Measurements from ENCODE around the gene SPATA32. TPM values are rescaled to one million over a fixed set of nuclear protein-coding genes. Genes with fewer than 3 reads are reported as not detected.
A peak's percentile ranks its signal among the peaks of the same experiment; 100 is the strongest.

Gene SPATA32
- total RNA-seq, 2 experiments from 2014 or later: 0.12 TPM; not detected in 1

GRCh38 chr17:45269912-45270311, 8.0 kb upstream of the SPATA32 start:
- peak; percentile 24 for DNase-seq
- no peaks in the 10 kb centered on the region for H3K9me3 Mint-ChIP-seq
- H3K36me3 Mint-ChIP-seq: peaks cover 72% of the 10 kb centered on the region
- peak overlapping the region; percentile 58 for H3K27ac Mint-ChIP-seq
- peaks cover 16% of the 10 kb centered on the region for H3K4me1 Mint-ChIP-seq (ENCODE audit: low read depth)
- CTCF ChIA-PET: interaction anchor here (1.1 to 4.8 kb wide), 5 partner anchors 14 to 115 kb away, joined by 3 to 49 read pairs (median 11); no protein-coding TSS in a partner anchor
- POLR2A ChIA-PET: interaction anchor here (0.7 to 1.1 kb wide), 2 partner anchors 18 to 44 kb away, joined by 3 to 5 read pairs; no protein-coding TSS in a partner anchor
- H3K27me3 Mint-ChIP-seq: no peaks in the 10 kb centered on the region
- intact Hi-C loops (cut with micrococcal nuclease): loop anchor here (2.0 kb wide), 1 partner anchor 51 kb away; no protein-coding TSS in a partner anchor
- H3K4me3 Mint-ChIP-seq: no peak overlapping the region

DNA sequence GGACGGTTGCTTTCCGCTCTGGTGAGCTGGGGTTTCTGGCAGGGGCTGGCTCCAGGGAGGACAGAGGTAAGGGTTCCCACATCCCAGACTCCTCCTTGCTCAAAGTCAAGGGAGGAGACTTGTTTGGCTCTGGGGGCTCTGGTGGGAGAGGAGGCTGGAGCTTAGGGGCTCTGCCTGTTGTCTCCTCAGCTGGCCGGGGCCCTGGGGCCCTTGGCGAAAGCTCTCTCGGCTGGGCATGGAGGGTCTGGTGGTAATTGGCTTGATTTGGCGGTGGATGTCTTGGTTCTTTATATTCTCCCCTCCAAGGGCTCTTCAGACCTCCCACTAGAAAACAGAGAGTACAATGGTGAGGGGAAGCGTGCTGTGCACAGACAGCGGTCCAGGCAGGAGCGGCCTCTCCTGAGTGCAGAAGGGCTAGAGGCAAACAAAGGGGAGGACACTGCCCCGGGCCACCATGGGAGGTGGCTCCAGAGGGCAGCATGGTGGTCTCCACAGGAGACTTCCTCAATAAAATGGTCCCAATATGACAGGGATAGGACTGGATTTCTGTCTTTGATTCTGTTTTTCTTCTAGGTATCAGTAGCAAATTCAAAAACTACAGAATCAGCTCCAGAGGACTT, 5.7 kb upstream of the SPATA32 start:
- DNase-seq: no peak
- peaks cover 73% of the 10 kb centered on the region for H3K36me3 Mint-ChIP-seq
- intact Hi-C loops (cut with micrococcal nuclease): no loop called here
- CTCF ChIA-PET: interaction anchor here (0.6 to 3.7 kb wide), 5 partner anchors 9 to 117 kb away, joined by 3 to 20 read pairs (median 13); no protein-coding TSS in a partner anchor
- H3K9me3 Mint-ChIP-seq: no peaks in the 10 kb centered on the region
- POLR2A ChIA-PET: interaction anchor here (0.6 kb wide), 1 partner anchor 9 kb away, joined by 3 read pairs; no protein-coding TSS in a partner anchor
- no peaks in the 10 kb centered on the region for H3K27me3 Mint-ChIP-seq
- H3K4me1 Mint-ChIP-seq (ENCODE audit: low read depth): peaks cover 29% of the 10 kb centered on the region
- no peak overlapping the region for H3K4me3 Mint-ChIP-seq
- H3K27ac Mint-ChIP-seq: peak overlapping the region; percentile 18

DNA sequence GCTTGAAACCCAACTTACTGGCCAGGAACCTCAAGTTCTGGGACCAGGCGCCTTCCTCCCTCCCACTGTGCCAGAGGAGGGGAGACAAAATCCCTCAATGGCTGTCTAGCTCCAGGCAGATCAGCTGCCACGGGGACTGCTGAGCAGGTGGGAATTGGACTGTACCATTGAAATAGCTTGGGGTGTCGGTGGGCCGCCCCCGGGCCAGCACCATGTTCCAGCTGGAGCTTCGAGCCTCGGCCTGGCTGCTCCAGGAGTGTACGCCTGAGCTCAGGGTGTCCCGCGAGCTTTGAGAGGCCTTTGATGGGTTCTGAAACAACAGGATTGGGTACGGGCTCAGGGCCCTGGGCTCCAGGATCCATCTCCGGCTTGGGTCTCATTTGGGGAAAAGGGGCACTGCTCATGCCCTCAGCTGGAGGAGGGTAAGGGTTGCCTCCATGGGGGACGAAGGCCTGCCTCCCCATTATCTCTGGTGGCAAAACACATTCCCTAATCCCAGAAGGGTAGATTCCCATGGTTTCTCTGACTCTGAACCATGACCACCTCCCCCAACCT, 4.6 kb upstream of the SPATA32 start:
- no peaks in the 10 kb centered on the region for H3K9me3 Mint-ChIP-seq
- no peak for DNase-seq
- H3K27ac Mint-ChIP-seq: no peak overlapping the region
- peaks cover 63% of the 10 kb centered on the region for H3K36me3 Mint-ChIP-seq
- no peaks in the 10 kb centered on the region for H3K27me3 Mint-ChIP-seq
- H3K4me3 Mint-ChIP-seq: no peak overlapping the region
- intact Hi-C loops (cut with micrococcal nuclease): no loop called here
- ChIA-PET POLR2A (no interaction called here), CTCF (interaction anchor here (0.6 to 3.7 kb wide), 8 partner anchors 8 to 131 kb away, joined by 3 to 20 read pairs (median 4); partner anchors contain the start of gene ACBD4)
- H3K4me1 Mint-ChIP-seq (ENCODE audit: low read depth): peaks cover 32% of the 10 kb centered on the region

- H3K27ac Mint-ChIP-seq: no peak overlapping the region
These were observed 3.9 kb upstream of the SPATA32 start for GRCh38 chr17:45265821-45266220.

GRCh38 chr17:45264988-45265387, 3.1 kb upstream of the SPATA32 start:
- Mint-ChIP-seq H3K4me3 (no peak overlapping the region), H3K27me3 (no peaks in the 10 kb centered on the region)
- CTCF ChIA-PET: interaction anchor here (1.1 to 3.7 kb wide), 5 partner anchors 14 to 129 kb away, joined by 3 to 20 read pairs (median 4); partner anchors contain the start of gene ACBD4

More at GRCh38 chr17:45265821-45266220, 3.9 kb upstream of the SPATA32 start:
- Mint-ChIP-seq H3K4me1 (ENCODE audit: low read depth) (peaks cover 29% of the 10 kb centered on the region), H3K4me3 (no peak overlapping the region), H3K36me3 (peaks cover 60% of the 10 kb centered on the region), H3K27me3 (no peaks in the 10 kb centered on the region), H3K9me3 (no peaks in the 10 kb centered on the region)
- no peak for DNase-seq
- intact Hi-C loops (cut with micrococcal nuclease): no loop called here
- ChIA-PET POLR2A (interaction anchor here (0.5 kb wide), 1 partner anchor 37 kb away, joined by 3 read pairs; no protein-coding TSS in a partner anchor), CTCF (interaction anchor here (1.1 to 3.7 kb wide), 7 partner anchors 12 to 130 kb away, joined by 3 to 20 read pairs (median 4); partner anchors contain the start of gene ACBD4)

DNA sequence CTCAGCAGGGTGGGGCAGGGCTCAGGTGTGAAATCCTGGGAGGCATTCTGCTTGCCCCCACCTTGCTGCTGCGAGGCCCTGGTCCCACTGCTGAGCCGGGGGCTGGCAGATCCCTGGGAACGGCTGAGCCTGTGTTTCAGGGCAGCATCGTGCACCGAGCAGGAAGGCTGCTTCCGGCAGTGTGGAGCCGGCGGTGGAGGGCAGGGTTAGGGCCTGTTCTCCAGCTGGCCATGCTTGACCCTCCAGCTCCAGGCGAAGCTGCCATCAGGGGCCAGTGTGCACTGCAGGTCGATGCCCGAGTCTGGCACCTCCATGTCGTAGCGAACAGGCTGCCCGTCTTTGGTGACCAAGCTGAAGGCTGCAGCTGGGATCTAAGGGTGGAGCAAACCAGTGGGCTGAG, 2.5 kb upstream of the SPATA32 start:
- H3K9me3 Mint-ChIP-seq: no peaks in the 10 kb centered on the region
- no peak overlapping the region for H3K4me3 Mint-ChIP-seq
- peaks cover 20% of the 10 kb centered on the region for H3K4me1 Mint-ChIP-seq (ENCODE audit: low read depth)
- ChIA-PET CTCF (no interaction called here), POLR2A (interaction anchor here (2.1 kb wide), 1 partner anchor 36 kb away, joined by 7 read pairs; no protein-coding TSS in a partner anchor)
- no peaks in the 10 kb centered on the region for H3K27me3 Mint-ChIP-seq
- DNase-seq: no peak
- intact Hi-C loops (cut with micrococcal nuclease): loop anchor here (5.0 kb wide), 1 partner anchor 123 kb away; no protein-coding TSS in a partner anchor
- no peak overlapping the region for H3K27ac Mint-ChIP-seq
- peaks cover 48% of the 10 kb centered on the region for H3K36me3 Mint-ChIP-seq

More at GRCh38 chr17:45264988-45265387, 3.1 kb upstream of the SPATA32 start:
- Mint-ChIP-seq H3K4me1 (ENCODE audit: low read depth) (peaks cover 22% of the 10 kb centered on the region), H3K27ac (no peak overlapping the region), H3K36me3 (peaks cover 54% of the 10 kb centered on the region), H3K9me3 (no peaks in the 10 kb centered on the region)
- POLR2A ChIA-PET: interaction anchor here (0.8 to 2.1 kb wide), 2 partner anchors 17 to 36 kb away, joined by 3 to 7 read pairs; no protein-coding TSS in a partner anchor
- no peak for DNase-seq
- intact Hi-C loops (cut with micrococcal nuclease): loop anchor here (5.0 kb wide), 1 partner anchor 122 kb away; no protein-coding TSS in a partner anchor

GRCh38 chr17:45263477-45263860, 1.6 kb upstream of the SPATA32 start:
- Mint-ChIP-seq H3K27me3 (no peaks in the 10 kb centered on the region), H3K4me1 (ENCODE audit: low read depth) (peaks cover 20% of the 10 kb centered on the region), H3K4me3 (no peak overlapping the region), H3K9me3 (no peaks in the 10 kb centered on the region), H3K27ac (peak overlapping the region; percentile 55), H3K36me3 (peaks cover 43% of the 10 kb centered on the region)
- POLR2A ChIA-PET: interaction anchor here (0.7 to 2.1 kb wide), 3 partner anchors 15 to 45 kb away, joined by 3 to 7 read pairs (median 3); no protein-coding TSS in a partner anchor
- CTCF ChIA-PET: interaction anchor here (0.9 to 2.2 kb wide), 4 partner anchors 14 to 125 kb away, joined by 3 to 13 read pairs (median 4); no protein-coding TSS in a partner anchor
- intact Hi-C loops (cut with micrococcal nuclease): loop anchor here (5.0 kb wide), 1 partner anchor 124 kb away; no protein-coding TSS in a partner anchor
- DNase-seq: no peak

DNA sequence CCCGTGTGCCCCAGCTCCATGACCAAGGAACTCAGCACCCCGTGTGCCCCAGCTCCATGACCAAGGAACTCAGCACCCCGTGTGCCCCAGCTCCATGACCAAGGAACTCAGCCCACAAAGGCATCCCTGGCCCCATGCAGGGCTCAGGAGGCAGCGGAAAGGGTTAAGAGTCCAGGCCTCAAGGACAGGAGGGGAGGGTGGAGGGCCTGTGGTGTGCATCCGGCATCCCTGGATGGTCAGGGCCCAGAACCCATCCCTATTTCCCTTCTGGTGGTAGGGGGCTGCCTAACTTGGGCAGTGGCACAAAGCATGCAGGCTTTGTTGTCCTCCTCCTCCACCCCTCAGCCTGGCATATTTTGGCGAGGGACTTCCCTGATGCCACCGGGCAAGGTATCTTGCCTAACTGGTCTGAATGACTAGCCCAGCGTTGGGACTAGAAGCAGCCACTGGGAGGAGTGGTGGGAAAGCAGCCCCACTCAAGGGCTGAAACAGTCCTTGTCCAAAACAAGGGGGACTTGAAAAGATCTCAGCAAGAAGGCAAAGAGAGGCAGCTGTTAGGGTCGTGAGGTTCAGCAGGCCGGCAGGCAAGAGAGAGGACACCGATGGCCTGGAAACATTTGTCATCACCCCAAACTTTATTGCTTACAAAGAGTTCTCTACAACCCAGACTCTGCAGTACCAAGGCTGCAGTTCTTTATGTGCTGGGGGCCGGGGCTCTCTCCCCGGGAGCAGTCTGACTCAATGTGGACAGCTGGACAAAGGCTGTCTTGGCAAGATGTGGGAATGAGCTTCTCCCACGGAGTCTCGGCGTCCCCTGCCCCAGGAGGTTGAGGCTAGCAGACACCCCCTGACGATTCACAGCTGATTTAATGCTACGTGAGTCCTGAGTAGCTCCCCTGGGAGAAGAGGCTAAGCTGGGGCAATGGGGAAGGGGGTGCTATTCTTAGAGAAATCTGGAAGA, 902 bp upstream of the SPATA32 start:
- H3K27ac Mint-ChIP-seq: peak overlapping the region; percentile 55
- H3K4me3 Mint-ChIP-seq: peak overlapping the region; percentile 69
- H3K36me3 Mint-ChIP-seq: peaks cover 40% of the 10 kb centered on the region
- ChIA-PET POLR2A (interaction anchor here (0.7 to 2.1 kb wide), 3 partner anchors 14 to 44 kb away, joined by 3 to 7 read pairs (median 3); no protein-coding TSS in a partner anchor), CTCF (interaction anchor here (0.6 to 2.2 kb wide), 5 partner anchors 14 to 126 kb away, joined by 3 to 13 read pairs (median 3); no protein-coding TSS in a partner anchor)
- H3K9me3 Mint-ChIP-seq: no peaks in the 10 kb centered on the region
- intact Hi-C loops (cut with micrococcal nuclease): loop anchor here (1.0 to 5.0 kb wide), 2 partner anchors 43 to 125 kb away; no protein-coding TSS in a partner anchor
- peaks cover 20% of the 10 kb centered on the region for H3K4me1 Mint-ChIP-seq (ENCODE audit: low read depth)
- DNase-seq: peak; percentile 28
- H3K27me3 Mint-ChIP-seq: no peaks in the 10 kb centered on the region

DNA sequence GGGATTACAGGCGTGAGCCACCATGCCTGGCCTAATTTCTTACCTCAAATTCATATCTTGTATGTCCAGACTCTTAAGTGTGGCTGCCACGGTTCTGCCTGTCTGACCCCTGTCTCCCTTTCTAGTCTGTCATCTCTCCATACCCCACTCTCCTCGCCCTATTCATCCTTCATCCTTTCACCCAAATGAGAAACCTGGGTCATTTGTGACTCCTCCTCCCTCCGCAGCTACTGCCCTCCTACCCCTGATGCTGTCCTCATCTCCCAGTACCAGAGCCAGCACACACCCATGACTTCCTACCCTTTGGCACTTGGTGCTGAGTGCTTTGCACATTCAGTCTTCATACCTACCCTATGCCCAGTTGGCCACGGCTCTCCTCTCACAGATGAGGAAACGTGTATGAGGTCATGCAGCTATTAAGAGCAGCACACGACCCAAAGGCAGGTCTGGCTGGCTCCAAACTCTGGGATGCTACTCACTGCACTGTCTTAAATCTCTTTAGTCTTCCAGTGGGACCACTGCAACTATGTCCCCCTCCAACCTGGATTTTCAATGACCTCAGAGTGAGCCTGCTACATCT, 1.6 kb downstream of the SPATA32 start:
- H3K27me3 Mint-ChIP-seq: no peaks in the 10 kb centered on the region
- H3K4me3 Mint-ChIP-seq: no peak overlapping the region
- H3K4me1 Mint-ChIP-seq (ENCODE audit: low read depth): peaks cover 26% of the 10 kb centered on the region
- no peak for DNase-seq
- ChIA-PET CTCF (interaction anchor here (1.1 to 1.4 kb wide), 2 partner anchors 25 to 39 kb away, joined by 3 to 5 read pairs; no protein-coding TSS in a partner anchor), POLR2A (no interaction called here)
- intact Hi-C loops (cut with micrococcal nuclease): loop anchor here (5.0 kb wide), 1 partner anchor 127 kb away; no protein-coding TSS in a partner anchor
- H3K27ac Mint-ChIP-seq: no peak overlapping the region
- H3K9me3 Mint-ChIP-seq: no peaks in the 10 kb centered on the region
- H3K36me3 Mint-ChIP-seq: peaks cover 20% of the 10 kb centered on the region

DNA sequence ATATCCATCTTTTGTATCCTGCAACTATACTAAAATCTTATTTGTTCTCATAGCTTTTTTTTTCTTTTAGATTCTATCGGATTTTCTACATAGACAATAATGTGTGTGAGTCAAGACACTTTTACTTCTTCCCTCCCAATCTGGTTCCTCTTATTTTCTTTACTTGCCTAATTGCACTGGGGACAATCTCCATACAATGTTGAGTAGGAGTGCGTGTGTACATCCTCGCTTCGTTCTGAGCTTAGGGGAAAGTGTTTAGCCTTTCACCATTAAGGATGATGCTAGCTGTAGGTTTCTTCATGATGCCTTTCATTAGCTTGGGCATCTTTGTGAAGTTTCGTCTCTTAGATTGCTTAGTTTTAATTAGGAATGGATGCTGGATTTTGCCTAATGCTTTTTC, 2.9 kb downstream of the SPATA32 start:
- intact Hi-C loops (cut with micrococcal nuclease): no loop called here
- Mint-ChIP-seq H3K4me3 (no peak overlapping the region), H3K36me3 (peaks cover 10% of the 10 kb centered on the region), H3K27ac (no peak overlapping the region), H3K27me3 (no peaks in the 10 kb centered on the region), H3K9me3 (no peaks in the 10 kb centered on the region), H3K4me1 (ENCODE audit: low read depth) (peaks cover 30% of the 10 kb centered on the region)
- CTCF ChIA-PET: interaction anchor here (1.2 to 3.1 kb wide), 3 partner anchors 23 to 126 kb away, joined by 5 to 15 read pairs (median 5); no protein-coding TSS in a partner anchor
- DNase-seq: no peak
- POLR2A ChIA-PET: interaction anchor here (0.5 to 0.8 kb wide), 3 partner anchors 8 to 108 kb away, joined by 3 read pairs; no protein-coding TSS in a partner anchor

All from activated CD4-positive, alpha-beta memory T cell treated with anti-CD3 and anti-CD28 coated beads for 36 hours (primary cell).